HEK293T (cell line): ENCODE data around the gene PET117.

Source experiments
- BHLHE40 ChIP-seq: fragments of 450-650 bp; IDR thresholded peaks from 2 replicates; pipeline ENCODE4 v1.6.1; 2016; ENCODE audit warnings: mild to moderate bottlenecking, moderate library complexity, borderline replicate concordance
- FOXK2 ChIP-seq: fragments of 450-650 bp; IDR thresholded peaks from 2 replicates; pipeline ENCODE4 v1.6.1; 2016; ENCODE audit warnings: mild to moderate bottlenecking
- FOXM1 ChIP-seq: fragments of 450-650 bp; IDR thresholded peaks from 2 replicates; pipeline ENCODE4 v1.6.1; 2017; ENCODE audit warnings: mild to moderate bottlenecking, borderline replicate concordance
- LEF1 ChIP-seq: fragments of 450-650 bp; IDR thresholded peaks from 2 replicates; pipeline ENCODE4 v1.6.1; 2017; ENCODE audit warnings: mild to moderate bottlenecking, borderline replicate concordance
- SP1 ChIP-seq: fragments of 450-650 bp; IDR thresholded peaks from 2 replicates; pipeline ENCODE4 v1.6.1; 2017
- SUZ12 ChIP-seq: fragments of 450-650 bp; IDR thresholded peaks from 2 replicates; pipeline ENCODE4 v1.6.1; 2016; ENCODE audit warnings: mild to moderate bottlenecking
- ZNF384 ChIP-seq: fragments of 450-650 bp; IDR thresholded peaks from 2 replicates; pipeline ENCODE4 v1.6.1; 2016

DNA sequence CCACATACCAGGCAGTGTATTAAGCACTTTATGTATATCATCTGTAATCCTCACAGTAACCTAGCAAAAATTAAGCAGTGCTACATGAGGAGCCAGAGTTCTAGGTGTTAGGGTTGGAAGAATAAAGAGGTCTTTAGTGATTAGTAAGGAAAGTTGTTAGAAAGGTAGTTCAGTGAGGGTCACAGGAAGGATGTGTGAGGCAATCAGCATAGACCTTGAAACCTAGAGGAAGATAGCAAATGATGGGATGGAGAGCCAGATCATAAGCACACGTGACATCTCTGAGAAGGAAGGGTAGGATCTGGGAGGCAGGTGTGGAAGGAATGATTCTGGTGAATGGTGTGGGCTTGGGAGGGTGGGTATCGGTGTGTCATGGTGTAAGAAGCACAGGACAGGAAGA is 2.2 kb downstream of the PET117 start:
- TF ChIP-seq SP1, result no peak
- TF ChIP-seq FOXM1, result no peak
- no peak for TF ChIP-seq FOXK2
- no peak for TF ChIP-seq SUZ12
- no peak for TF ChIP-seq ZNF384
- TF ChIP-seq BHLHE40, result no peak
- no peak for TF ChIP-seq LEF1
